WTC11 (cell line): ENCODE results near the gene TTYH1.

Experiments used
- TF ChIP-seq, protein P1 (sequence below): sonication (generic); formaldehyde crosslinking; IDR thresholded peaks from 2 replicates; pipeline ENCODE4 v1.8.1; 2022; ENCODE audit warnings: low read depth, missing genetic modification reagents, borderline replicate concordance
- TF ChIP-seq, protein P2 (sequence below): fragments of 200-600 bp; IDR thresholded peaks from 2 replicates; pipeline ENCODE4 v1.8.0; 2022; ENCODE audit warnings: antibody characterized with exemption

DNA sequence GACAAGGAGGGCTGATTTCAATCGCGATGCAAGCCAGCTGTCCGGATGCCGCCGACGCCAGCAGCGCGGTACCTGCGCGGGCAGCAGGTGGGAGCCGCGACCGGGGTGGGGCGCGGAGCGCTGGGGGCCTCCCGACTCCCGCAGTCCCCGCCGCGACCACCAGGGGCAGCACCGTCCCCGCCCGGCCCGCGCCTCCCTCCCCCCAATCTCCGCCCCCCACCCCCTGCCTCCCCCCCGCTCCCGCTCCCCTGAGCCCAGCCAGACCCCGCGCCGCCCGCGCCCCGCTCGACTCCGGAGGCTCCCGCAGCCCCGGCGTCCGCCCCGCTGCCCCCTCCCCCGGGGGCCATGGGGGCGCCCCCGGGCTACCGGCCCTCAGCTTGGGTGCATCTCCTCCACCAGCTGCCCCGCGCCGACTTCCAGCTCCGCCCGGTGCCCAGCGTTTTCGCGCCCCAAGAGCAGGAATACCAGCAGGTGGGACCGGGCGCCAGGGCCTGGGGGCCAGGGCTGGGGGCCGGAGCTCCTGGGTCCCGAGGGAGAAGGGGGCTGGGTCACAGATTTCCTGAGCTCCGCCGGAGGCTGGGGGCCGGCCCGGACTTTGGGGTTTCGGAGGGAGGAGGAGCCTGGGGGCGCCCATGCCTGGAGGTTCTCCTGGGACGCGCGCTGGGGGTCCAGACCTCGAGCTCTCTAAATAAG, at the start of gene TTYH1:
- TF ChIP-seq, protein P1, sequence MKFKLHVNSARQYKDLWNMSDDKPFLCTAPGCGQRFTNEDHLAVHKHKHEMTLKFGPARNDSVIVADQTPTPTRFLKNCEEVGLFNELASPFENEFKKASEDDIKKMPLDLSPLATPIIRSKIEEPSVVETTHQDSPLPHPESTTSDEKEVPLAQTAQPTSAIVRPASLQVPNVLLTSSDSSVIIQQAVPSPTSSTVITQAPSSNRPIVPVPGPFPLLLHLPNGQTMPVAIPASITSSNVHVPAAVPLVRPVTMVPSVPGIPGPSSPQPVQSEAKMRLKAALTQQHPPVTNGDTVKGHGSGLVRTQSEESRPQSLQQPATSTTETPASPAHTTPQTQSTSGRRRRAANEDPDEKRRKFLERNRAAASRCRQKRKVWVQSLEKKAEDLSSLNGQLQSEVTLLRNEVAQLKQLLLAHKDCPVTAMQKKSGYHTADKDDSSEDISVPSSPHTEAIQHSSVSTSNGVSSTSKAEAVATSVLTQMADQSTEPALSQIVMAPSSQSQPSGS (CRISPR knock-in tag): no peak
- TF ChIP-seq, protein P2, sequence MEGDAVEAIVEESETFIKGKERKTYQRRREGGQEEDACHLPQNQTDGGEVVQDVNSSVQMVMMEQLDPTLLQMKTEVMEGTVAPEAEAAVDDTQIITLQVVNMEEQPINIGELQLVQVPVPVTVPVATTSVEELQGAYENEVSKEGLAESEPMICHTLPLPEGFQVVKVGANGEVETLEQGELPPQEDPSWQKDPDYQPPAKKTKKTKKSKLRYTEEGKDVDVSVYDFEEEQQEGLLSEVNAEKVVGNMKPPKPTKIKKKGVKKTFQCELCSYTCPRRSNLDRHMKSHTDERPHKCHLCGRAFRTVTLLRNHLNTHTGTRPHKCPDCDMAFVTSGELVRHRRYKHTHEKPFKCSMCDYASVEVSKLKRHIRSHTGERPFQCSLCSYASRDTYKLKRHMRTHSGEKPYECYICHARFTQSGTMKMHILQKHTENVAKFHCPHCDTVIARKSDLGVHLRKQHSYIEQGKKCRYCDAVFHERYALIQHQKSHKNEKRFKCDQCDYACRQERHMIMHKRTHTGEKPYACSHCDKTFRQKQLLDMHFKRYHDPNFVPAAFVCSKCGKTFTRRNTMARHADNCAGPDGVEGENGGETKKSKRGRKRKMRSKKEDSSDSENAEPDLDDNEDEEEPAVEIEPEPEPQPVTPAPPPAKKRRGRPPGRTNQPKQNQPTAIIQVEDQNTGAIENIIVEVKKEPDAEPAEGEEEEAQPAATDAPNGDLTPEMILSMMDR: peak; percentile 90
